HUES48 (cell line): ENCODE measurements around the gene GREB1.

Experiments used
- H3K27ac ChIP-seq: one replicate; pipeline ENCODE4 v1.7.0; 2013; ENCODE audit warnings: low read depth, low read length, inconsistent platforms
- H3K27me3 ChIP-seq: 2 replicates; pipeline ENCODE4 v1.6.1; 2013; ENCODE audit warnings: mild to moderate bottlenecking, low read length; ENCODE audit not compliant: control insufficient read depth, insufficient read depth
- H3K36me3 ChIP-seq: 2 replicates; pipeline ENCODE4 v1.6.1; 2013; ENCODE audit warnings: low read length; ENCODE audit not compliant: control insufficient read depth, insufficient read depth
- H3K4me1 ChIP-seq: 2 replicates; pipeline ENCODE4 v1.6.1; 2013; ENCODE audit warnings: mild to moderate bottlenecking, low read length; ENCODE audit not compliant: control insufficient read depth, insufficient read depth
- H3K4me3 ChIP-seq: 2 replicates; pipeline ENCODE4 v1.5.1; 2013; ENCODE audit warnings: mild to moderate bottlenecking, low read depth, low read length
- H3K9ac ChIP-seq: 2 replicates; pipeline ENCODE4 v1.6.1; 2013; ENCODE audit warnings: mild to moderate bottlenecking, low read depth, low read length, moderate library complexity
- H3K9me3 ChIP-seq: 2 replicates; pipeline ENCODE4 v1.6.1; 2013; ENCODE audit warnings: low read length; ENCODE audit not compliant: control insufficient read depth, insufficient read depth

Gene GREB1

DNA sequence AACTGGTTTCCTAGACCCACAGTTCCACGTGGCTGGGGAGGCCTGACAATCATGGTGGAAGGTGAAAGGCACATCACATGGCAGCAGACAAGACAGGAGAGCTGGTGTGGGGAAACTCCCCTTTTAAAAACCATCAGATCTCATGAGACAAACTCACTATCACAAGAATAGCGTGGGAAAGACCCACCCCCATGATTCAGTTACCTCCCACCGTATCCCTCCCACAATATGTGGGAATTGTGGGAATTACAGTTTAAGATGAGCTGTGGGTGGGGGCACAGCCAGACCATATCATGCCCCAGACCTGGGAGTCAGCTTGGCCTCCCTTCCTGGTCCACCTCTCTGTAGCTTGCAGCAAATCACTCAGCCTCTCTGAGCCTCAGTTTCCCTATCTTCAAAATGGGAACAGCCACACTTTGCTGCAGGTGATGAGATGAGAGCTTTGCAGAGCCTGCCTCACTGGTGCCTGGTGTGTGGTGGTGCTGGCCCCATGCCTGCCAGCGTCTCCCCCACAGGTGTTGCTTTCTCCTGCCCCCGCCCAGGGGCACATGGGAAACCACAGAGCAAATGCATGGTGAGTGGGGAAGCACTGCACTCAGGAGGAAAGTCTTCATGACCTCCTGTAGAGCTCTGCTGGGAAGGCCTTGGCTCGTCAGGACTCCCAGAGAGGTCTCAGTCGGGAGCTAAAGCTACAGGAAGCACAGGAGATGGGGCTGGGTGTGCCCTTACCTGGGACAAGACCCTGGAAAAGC, 31.1 kb downstream of the GREB1 start:
- Histone ChIP-seq H3K27me3 (no peaks in the 10 kb centered on the region), H3K9me3 (no peaks in the 10 kb centered on the region), H3K4me1 (no peaks in the 10 kb centered on the region), H3K9ac (no peak overlapping the region), H3K4me3 (no peak overlapping the region), H3K36me3 (0 out of 2 replicates have a peak, but pooled peaks cover 4% of the 10 kb centered on the region), H3K27ac (no peak overlapping the region)

DNA sequence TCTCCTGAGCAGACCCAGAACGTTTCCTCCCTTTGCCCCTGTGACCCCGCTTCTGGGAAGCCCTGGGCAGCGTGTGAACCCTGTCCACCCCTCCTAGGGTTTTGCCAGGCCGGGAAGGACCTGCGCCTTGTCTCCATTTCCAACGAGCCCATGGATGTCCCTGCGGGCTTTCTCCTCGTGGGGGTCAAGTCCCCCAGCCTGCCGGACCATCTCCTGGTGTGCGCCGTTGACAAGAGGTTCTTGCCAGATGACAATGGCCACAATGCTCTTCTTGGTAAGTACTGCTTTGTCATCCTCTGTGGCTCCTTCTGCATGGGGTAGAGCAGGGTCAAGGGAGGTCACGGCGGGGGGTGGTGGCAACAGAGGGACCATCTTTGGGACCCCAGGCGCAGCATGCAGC, 32.5 kb downstream of the GREB1 start:
- H3K27me3 ChIP-seq, result no peaks in the 10 kb centered on the region
- H3K4me1 ChIP-seq, result no peaks in the 10 kb centered on the region

DNA sequence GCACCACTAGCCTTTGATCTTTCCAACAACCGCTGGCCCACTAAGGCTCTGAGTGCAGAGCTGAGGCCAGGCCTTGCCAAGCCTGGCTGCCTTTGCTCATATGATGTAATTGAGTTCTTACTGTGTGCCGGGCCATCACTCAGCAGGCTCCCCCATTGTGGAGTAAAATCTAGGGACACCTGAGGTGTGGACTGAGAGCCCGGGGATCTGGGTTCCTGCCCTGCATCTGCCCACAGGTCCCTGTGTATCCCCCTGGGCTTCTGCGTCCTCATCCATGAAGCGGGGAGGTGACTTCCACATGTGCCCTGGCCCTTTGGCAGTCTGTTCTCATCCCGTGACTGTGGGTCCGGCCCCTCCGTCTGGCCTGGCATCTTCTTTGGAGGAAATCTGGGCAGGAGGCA, 33.8 kb downstream of the GREB1 start:
- no peaks in the 10 kb centered on the region for H3K4me1 ChIP-seq
- no peak overlapping the region for H3K4me3 ChIP-seq
- H3K9me3 ChIP-seq, result no peaks in the 10 kb centered on the region
- H3K36me3 ChIP-seq, result 0 out of 2 replicates have a peak, but pooled peaks cover 4% of the 10 kb centered on the region
- H3K27ac ChIP-seq, result no peak overlapping the region
- no peak overlapping the region for H3K9ac ChIP-seq
- no peaks in the 10 kb centered on the region for H3K27me3 ChIP-seq

More for the DNA sequence above, 32.5 kb downstream of the GREB1 start:
- H3K36me3 ChIP-seq, result 0 out of 2 replicates have a peak, but pooled peaks cover 4% of the 10 kb centered on the region
- no peaks in the 10 kb centered on the region for H3K9me3 ChIP-seq
- H3K4me3 ChIP-seq, result no peak overlapping the region
- no peak overlapping the region for H3K9ac ChIP-seq
- H3K27ac ChIP-seq, result no peak overlapping the region

DNA sequence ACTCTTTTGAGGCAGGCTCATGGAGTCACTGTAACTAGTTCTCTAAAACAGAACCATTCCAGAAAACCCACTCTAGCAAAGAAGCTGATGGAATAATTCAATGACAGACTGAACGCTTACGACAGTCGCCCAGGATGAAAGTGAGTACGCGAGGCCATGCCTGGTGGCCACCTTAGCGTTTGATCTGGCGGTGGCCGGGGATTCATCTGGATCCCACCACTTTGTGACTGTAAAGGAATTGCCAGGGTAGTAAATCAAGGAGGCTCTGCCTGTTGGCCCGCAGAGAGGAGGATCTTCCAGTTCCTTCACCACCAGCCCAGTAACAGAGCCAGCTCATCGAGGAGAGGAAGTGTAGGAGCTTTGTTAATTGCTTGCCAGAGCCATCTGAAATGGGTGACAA, 34.6 kb downstream of the GREB1 start:
- Histone ChIP-seq H3K27ac (no peak overlapping the region), H3K4me1 (peaks cover 8% of the 10 kb centered on the region), H3K9ac (no peak overlapping the region)

DNA sequence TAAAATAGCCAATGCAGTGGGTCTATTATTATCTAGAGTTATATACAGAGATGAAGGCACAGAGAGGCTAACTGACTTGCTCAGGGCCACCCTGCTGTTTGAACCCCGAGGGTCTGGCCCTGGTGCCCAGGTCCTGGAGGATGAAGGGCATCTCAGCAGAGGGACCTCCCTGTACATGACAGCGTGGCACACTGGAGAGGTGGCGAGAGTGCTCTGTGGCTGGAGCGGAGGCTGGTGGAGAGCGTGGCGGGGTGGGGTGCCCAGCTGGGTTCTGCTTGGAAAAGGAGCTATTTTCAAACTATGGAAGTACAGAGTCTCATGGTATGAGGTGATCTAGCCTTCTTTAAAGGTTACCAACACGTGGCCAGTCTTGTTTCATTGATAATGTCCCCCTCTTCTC, 35.8 kb downstream of the GREB1 start:
- Histone ChIP-seq H3K4me3 (no peak overlapping the region), H3K27ac (no peak overlapping the region), H3K27me3 (no peaks in the 10 kb centered on the region), H3K36me3 (0 out of 2 replicates have a peak, but pooled peaks cover 4% of the 10 kb centered on the region), H3K4me1 (peaks cover 16% of the 10 kb centered on the region), H3K9ac (no peak overlapping the region), H3K9me3 (no peaks in the 10 kb centered on the region)

More for the DNA sequence above, 34.6 kb downstream of the GREB1 start:
- no peaks in the 10 kb centered on the region for H3K27me3 ChIP-seq
- H3K9me3 ChIP-seq, result no peaks in the 10 kb centered on the region
- no peak overlapping the region for H3K4me3 ChIP-seq
- H3K36me3 ChIP-seq, result 0 out of 2 replicates have a peak, but pooled peaks cover 4% of the 10 kb centered on the region

DNA sequence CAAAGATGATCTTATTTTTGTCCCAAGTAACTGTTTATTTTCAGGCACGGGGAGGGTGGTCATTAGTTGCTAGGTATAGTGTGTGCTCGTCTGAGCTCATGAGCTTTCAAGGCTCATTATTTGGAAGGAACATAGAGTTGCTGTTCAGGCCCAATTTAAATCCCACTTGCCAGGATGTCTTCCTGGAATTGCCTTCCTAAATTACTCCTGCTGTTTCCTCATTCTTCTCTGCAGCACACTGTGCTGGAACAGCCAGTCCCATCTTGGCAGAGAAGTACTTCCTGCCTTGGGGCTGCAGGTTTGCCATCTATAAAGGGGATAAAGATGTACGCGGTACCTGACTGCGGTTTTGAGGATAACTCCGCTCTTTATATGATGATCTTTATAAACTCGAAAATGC, 37.3 kb downstream of the GREB1 start:
- H3K9me3 ChIP-seq, result no peaks in the 10 kb centered on the region
- no peak overlapping the region for H3K9ac ChIP-seq
- H3K27me3 ChIP-seq, result no peaks in the 10 kb centered on the region
- H3K36me3 ChIP-seq, result 0 out of 2 replicates have a peak, but pooled peaks cover 4% of the 10 kb centered on the region
- H3K4me1 ChIP-seq, result peaks cover 16% of the 10 kb centered on the region
- H3K4me3 ChIP-seq, result no peak overlapping the region
- no peak overlapping the region for H3K27ac ChIP-seq

DNA sequence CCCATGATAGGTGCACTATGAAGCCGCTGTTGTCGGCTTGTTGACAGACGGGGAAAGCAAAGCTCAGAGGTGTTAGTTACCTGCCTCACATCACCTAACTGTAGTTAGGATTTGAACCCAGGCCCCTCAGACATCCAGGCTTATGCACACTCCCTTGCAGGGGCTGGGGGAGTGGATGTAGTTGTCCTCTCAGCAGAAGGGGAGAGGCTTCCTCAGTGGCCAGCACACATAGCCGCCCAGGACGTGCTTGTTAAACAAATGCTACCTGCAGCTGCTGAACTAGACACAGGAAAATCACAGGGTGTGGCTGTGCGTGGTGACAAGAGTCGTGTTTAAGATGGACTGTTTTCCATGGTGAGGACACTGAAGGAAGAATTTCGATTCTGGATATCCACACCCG, 39.2 kb downstream of the GREB1 start:
- Histone ChIP-seq H3K27ac (peak overlapping the region; percentile 22), H3K9ac (no peak overlapping the region), H3K4me3 (no peak overlapping the region), H3K4me1 (peaks cover 18% of the 10 kb centered on the region), H3K9me3 (no peaks in the 10 kb centered on the region), H3K27me3 (no peaks in the 10 kb centered on the region), H3K36me3 (no peaks in the 10 kb centered on the region)

DNA sequence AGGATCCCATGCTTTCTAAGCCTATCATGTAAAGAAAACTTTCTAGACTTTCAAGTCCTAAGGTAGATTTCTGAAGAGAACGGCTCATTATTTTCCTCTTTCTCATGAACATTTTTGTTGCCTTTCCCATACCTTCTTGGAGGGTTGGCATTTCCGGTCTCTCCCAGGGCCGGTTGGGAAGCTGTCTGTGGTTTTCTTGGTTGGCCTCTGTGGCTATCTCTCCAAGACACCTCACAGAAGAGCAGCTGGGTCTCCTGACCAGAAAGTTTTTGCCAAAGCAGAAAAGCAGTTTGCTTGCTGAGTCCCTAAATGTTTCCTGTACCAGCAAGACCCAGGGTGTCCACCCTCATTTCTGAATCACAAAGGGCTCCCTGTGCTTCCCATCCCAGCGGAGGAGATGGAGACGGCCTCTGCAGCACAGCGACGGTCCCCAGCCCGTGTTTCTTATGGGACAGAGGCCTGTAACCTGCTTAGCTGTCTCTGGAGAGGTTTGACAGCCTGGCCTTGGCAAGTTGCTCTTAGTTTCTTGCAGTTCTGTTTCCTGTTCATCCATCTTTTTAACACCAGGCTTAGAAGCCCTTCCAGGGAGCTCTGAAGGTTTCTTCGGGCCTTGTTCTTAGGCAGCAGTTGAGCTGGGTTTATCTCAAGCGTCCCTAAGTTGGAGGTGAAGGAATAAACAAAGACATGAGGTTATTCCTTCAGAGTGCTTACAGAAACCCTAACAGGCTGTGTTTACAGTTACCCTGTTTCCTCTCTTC, 39.8 kb downstream of the GREB1 start:
- Histone ChIP-seq H3K9me3 (no peaks in the 10 kb centered on the region), H3K27me3 (no peaks in the 10 kb centered on the region), H3K4me1 (peaks cover 21% of the 10 kb centered on the region), H3K9ac (no peak overlapping the region), H3K4me3 (no peak overlapping the region), H3K27ac (peak overlapping the region; percentile 22), H3K36me3 (no peaks in the 10 kb centered on the region)

DNA sequence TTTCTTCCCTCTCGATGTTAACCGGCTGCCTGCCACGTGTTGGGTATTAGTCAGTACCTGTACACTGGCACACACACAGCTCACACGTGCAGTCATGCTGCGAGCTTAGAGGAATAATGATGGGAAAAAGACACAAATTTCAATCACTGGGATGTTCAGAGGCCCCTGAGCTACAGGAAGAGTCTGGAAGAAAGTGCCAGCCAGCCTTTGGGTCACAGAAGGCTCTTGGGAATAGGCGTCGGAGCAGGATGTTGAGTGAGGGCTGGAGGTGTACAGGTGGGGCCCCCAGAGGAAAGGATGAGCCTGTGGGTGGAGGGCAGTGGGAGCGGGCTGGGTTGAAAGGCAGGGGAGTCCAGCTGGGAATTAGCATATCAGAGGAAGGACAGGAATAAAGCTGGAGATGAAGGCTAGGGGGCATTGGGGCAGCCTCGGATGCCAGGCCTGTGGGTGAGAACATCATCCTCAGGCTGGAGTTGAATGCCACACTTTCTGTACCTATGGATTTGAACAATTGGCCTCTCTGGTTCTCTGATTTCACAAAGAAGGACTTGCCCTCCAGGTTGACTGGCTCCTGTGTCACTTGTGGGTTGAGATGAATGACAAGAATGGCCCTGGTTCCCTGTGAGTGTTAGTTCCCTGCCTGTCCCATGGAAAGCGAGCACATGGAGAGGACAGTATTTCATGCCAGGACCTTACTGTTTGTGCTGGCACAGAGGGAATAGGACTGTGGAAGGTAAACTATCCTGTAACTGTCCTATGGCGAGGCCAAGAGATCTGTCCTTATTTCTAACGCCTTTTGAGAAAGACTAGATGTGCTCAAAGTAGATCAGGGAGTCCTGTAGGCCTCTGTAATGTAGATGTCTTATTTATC, 40.6 kb downstream of the GREB1 start:
- no peak overlapping the region for H3K4me3 ChIP-seq
- H3K27me3 ChIP-seq, result no peaks in the 10 kb centered on the region
- H3K9ac ChIP-seq, result no peak overlapping the region
- H3K36me3 ChIP-seq, result no peaks in the 10 kb centered on the region; the same call in 1 of the 2 replicates
- H3K27ac ChIP-seq, result peak overlapping the region; percentile 22
- H3K9me3 ChIP-seq, result no peaks in the 10 kb centered on the region
- peaks cover 21% of the 10 kb centered on the region for H3K4me1 ChIP-seq

DNA sequence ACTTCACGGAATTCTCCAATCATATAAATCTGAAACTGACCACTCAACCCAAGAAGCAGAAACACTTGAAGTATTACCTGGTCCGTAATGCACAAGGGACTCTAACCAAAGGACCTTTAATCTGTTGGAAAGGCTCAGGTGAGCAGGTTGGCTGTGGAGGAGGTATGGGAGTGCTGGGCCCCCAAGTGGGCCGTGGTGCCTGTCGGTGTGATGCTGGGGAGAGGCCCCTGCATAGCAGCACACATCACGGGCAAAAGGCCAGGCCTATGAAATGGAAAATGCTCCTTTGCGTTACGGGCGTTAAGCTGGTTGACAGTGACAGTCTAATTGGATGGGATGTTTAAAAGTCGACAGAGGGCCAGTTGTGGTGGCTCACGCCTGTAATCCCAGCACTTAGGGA, 42.6 kb downstream of the GREB1 start:
- Histone ChIP-seq H3K4me1 (peaks cover 21% of the 10 kb centered on the region), H3K9ac (no peak overlapping the region), H3K27ac (no peak overlapping the region), H3K4me3 (no peak overlapping the region), H3K9me3 (no peaks in the 10 kb centered on the region), H3K36me3 (peaks cover 10% of the 10 kb centered on the region; the same call in 1 of the 2 replicates), H3K27me3 (no peaks in the 10 kb centered on the region)
